K562 (cell line): ENCODE measurements around the gene CADPS2. TPM values are rescaled to one million over a fixed set of nuclear protein-coding genes. Genes with fewer than 3 reads are reported as not detected.

Source experiments
- ATAC-seq: fragments of 200-7000 bp; cut with Tn5 transposase; 3 replicates; pipeline ENCODE4 v1.9.1; 2020; ENCODE audit warnings: moderate library complexity
- BruUV-seq: library from RNA; stranded (reverse); fragments of 400-500 nt; replicated peaks from 2 replicates; lab custom pipeline; 2021; lab: Mats Ljungman, UMichigan
- CTCF ChIA-PET: fragments of 300-600 bp; formaldehyde crosslinking; extraction: SDS; loops from one replicate; lab custom pipeline; 2021; ENCODE audit warnings: low intra/inter-chr PET ratio; lab: Yijun Ruan, JAX
- POLR2A ChIA-PET: fragments of 300-600, 350-650 bp; sonication (Branson Sonifier 250); formaldehyde crosslinking; extraction: SDS; loops from one replicate; lab custom pipeline; 2021; ENCODE audit warnings: antibody characterized with exemption, inconsistent platforms; lab: Yijun Ruan, JAX
- DNase-seq, 4 experiments: peaks; one replicate each; pipeline versions ENCODE4 v3.0.0 to v3.0.0-alpha.2; 2011 to 2018; ENCODE audit warnings: low spot score in 3 of 4, mixed read lengths in 3 of 4; ENCODE audit errors: extremely low read depth in 1 of 4
- FAIRE-seq: peaks from 2 replicates; lab custom pipeline; 2011; peaks lifted over from hg19 to GRCh38; lab: Jason Lieb, UNC
- H2AFZ ChIP-seq: 2 replicates; pipeline ENCODE4 v1.6.0; 2011; ENCODE audit warnings: low read depth, low read length, control low read depth, inconsistent platforms
- H3K27ac ChIP-seq: fragments of 200-600 bp; 3 replicates; pipeline ENCODE4 v1.8.0; 2011; ENCODE audit warnings: low read depth, mild to moderate bottlenecking, control low read depth, inconsistent platforms, low read length, moderate library complexity, mixed read lengths; ENCODE audit errors: extremely low read depth
- H3K27me3 ChIP-seq, 2 experiments: fragments of 300-600 bp in 1 of 2; 2 replicates in 1 of 2; 3 replicates in 1 of 2; pipeline versions ENCODE4 v1.6.0 to v1.8.0; 2011; ENCODE audit warnings: inconsistent platforms in 2 of 2, low read length in 2 of 2, mild to moderate bottlenecking in 1 of 2, mixed read lengths in 1 of 2, moderate library complexity in 1 of 2; ENCODE audit not compliant: control insufficient read depth in 2 of 2, insufficient read depth in 2 of 2
- H3K36me3 ChIP-seq: fragments of 300-600 bp; 3 replicates; pipeline ENCODE4 v1.8.0; 2011; ENCODE audit warnings: mild to moderate bottlenecking, low read length, inconsistent platforms; ENCODE audit not compliant: control insufficient read depth, insufficient read depth
- H3K4me1 ChIP-seq, 2 experiments: fragments of 200-600 bp in 1 of 2; replicated peaks in 1 of 2; 2 replicates in 1 of 2; 3 replicates in 1 of 2; pipeline versions ENCODE4 v1.5.1 to v1.8.0; 2011; ENCODE audit warnings: inconsistent platforms in 2 of 2, low read length in 2 of 2, mild to moderate bottlenecking in 1 of 2, mixed read lengths in 1 of 2, moderate library complexity in 1 of 2; ENCODE audit not compliant: control insufficient read depth in 2 of 2, insufficient read depth in 2 of 2
- H3K4me2 ChIP-seq: 2 replicates; pipeline ENCODE4 v1.6.1; 2011; ENCODE audit warnings: low read length, control low read depth, inconsistent platforms, mixed read lengths; ENCODE audit not compliant: insufficient read depth
- H3K4me3 ChIP-seq: fragments of 200-600 bp; sonication (generic), shearing (Covaris generic); 2 replicates; pipeline ENCODE4 v1.5.1; 2016; ENCODE audit warnings: control low read depth, inconsistent platforms
- H3K79me2 ChIP-seq: fragments of 200-600 bp; 3 replicates; pipeline ENCODE4 v1.8.0; 2011; ENCODE audit warnings: low read length, inconsistent platforms; ENCODE audit not compliant: control insufficient read depth, insufficient read depth
- H3K9ac ChIP-seq, 2 experiments: 2 replicates each; pipeline versions ENCODE4 v1.6.0 to v1.6.1; 2011; ENCODE audit warnings: low read depth in 2 of 2, low read length in 2 of 2, control low read depth in 1 of 2, inconsistent platforms in 1 of 2, mild to moderate bottlenecking in 1 of 2, mixed read lengths in 1 of 2; ENCODE audit not compliant: insufficient read depth in 1 of 2
- H3K9me1 ChIP-seq: one replicate; pipeline ENCODE4 v1.6.0; 2011; ENCODE audit warnings: inconsistent platforms, mild to moderate bottlenecking, low read length, moderate library complexity; ENCODE audit not compliant: control insufficient read depth, insufficient read depth
- H3K9me3 ChIP-seq: replicated peaks from 2 replicates; pipeline ENCODE4 v1.5.1; 2011; ENCODE audit warnings: low read depth, low read length, inconsistent platforms; ENCODE audit not compliant: control insufficient read depth, insufficient read depth
- H4K20me1 ChIP-seq: replicated peaks from 2 replicates; pipeline ENCODE4 v1.6.1; 2011; ENCODE audit warnings: low read length, inconsistent platforms, mixed read lengths; ENCODE audit not compliant: control insufficient read depth, insufficient read depth
- ARHGAP35 ChIP-seq: fragments of 450-650 bp; IDR thresholded peaks from 2 replicates; pipeline ENCODE4 v1.6.1; 2018; ENCODE audit not compliant: partially characterized antibody
- ATF1 ChIP-seq, 2 experiments: fragments of 450-650 bp in 1 of 2; IDR thresholded peaks; 2 replicates each; pipeline ENCODE4 v1.6.1; 2016; ENCODE audit warnings: missing compliant biosample characterization in 1 of 2, missing genetic modification characterization in 1 of 2
- CREB3 ChIP-seq: fragments of 450-650 bp; conservative IDR thresholded peaks from 2 replicates; pipeline ENCODE4 v1.6.1; 2016; ENCODE audit warnings: missing genetic modification characterization, low read depth, mild to moderate bottlenecking, missing compliant biosample characterization, moderate library complexity
- CREB5 ChIP-seq: fragments of 250-450 bp; sonication (Bioruptor Pico); IDR thresholded peaks from 2 replicates; pipeline ENCODE4 v1.5.0; 2020; ENCODE audit warnings: mild to moderate bottlenecking
- FIP1L1 ChIP-seq: fragments of 200-400 bp; formaldehyde crosslinking; IDR thresholded peaks from 2 replicates; pipeline ENCODE4 v1.6.1; 2018; ENCODE audit warnings: mild to moderate bottlenecking, low read depth, low read length; ENCODE audit not compliant: poor library complexity, severe bottlenecking
- MAZ ChIP-seq, 2 experiments: fragments of 450-650 bp in 1 of 2; sonication (generic) in 1 of 2; formaldehyde crosslinking; IDR thresholded peaks in 1 of 2; conservative IDR thresholded peaks in 1 of 2; 2 replicates each; pipeline versions ENCODE4 v1.4.0 to v1.5.0; 2020; ENCODE audit warnings: mild to moderate bottlenecking in 1 of 2, missing genetic modification reagents in 1 of 2
- POLR2AphosphoS5 ChIP-seq: IDR thresholded peaks from 2 replicates; pipeline ENCODE4 v1.6.1; 2011; ENCODE audit warnings: mild to moderate bottlenecking, low read depth, low read length, moderate library complexity; ENCODE audit not compliant: control insufficient read depth, insufficient read depth
- RBFOX2 ChIP-seq: fragments of 200-400 bp; formaldehyde crosslinking; IDR thresholded peaks from 2 replicates; pipeline ENCODE4 v1.6.1; 2017; ENCODE audit warnings: low read depth, mild to moderate bottlenecking, low read length, moderate library complexity
- SMAD2 ChIP-seq: fragments of 150-350 bp; IDR thresholded peaks from 2 replicates; pipeline ENCODE4 v1.6.1; 2014; ENCODE audit warnings: low read depth, mild to moderate bottlenecking, low read length
- SMC3 ChIP-seq: conservative IDR thresholded peaks from 2 replicates; pipeline ENCODE4 v1.6.1; 2011; ENCODE audit warnings: low read depth, low read length, improper control_type of control experiment; ENCODE audit not compliant: insufficient read depth
- TEAD2 ChIP-seq: fragments of 450-650 bp; IDR thresholded peaks from 2 replicates; pipeline ENCODE4 v1.6.1; 2016; ENCODE audit warnings: missing genetic modification characterization, control low read depth, missing compliant biosample characterization
- U2AF1 ChIP-seq: fragments of 200-400 bp; formaldehyde crosslinking; optimal IDR thresholded peaks from 2 replicates; pipeline ENCODE3; 2017; ENCODE audit warnings: mild to moderate bottlenecking, low read depth, low read length, moderate library complexity
- ZBTB17 ChIP-seq: fragments of 450-650 bp; formaldehyde crosslinking; IDR thresholded peaks from 2 replicates; pipeline ENCODE4 v1.4.0; 2020; ENCODE audit warnings: mild to moderate bottlenecking
- ZNF133 ChIP-seq: fragments of 250-450 bp; sonication (Bioruptor Pico); IDR thresholded peaks from 2 replicates; pipeline ENCODE4 v1.4.0; 2020; ENCODE audit warnings: mild to moderate bottlenecking
- WGBS: fragments of 100-300 bp; shearing (Covaris generic); methylation state at CpG from one replicate; pipeline ENCODE4 v1.1.6; 2016; ENCODE audit warnings: low coverage, mixed read lengths; ENCODE audit not compliant: insufficient coverage; ENCODE audit errors: missing lambda C conversion rate; 5-methylcytosine and 5-hydroxymethylcytosine counted together
- in situ Hi-C: fragments of 300-500 bp; cut with MboI; formaldehyde crosslinking; loops from 4 replicates; pipeline ENCODE4 v1.15.0; 2018; ENCODE audit warnings: inconsistent platforms, mixed read lengths
- intact Hi-C: fragments of 100-400 bp; cut with micrococcal nuclease; formaldehyde crosslinking; loops from 2 replicates; pipeline ENCODE4 v1.14.2; 2022
- polyA plus RNA-seq, 8 experiments: library from polyadenylated mRNA; depleted of rRNA in 4 of 8; stranded (reverse) in 5 of 8; unstranded in 3 of 8; fragments of >200 nt; fragmentation: Nextera tagmentation in 2 of 8; fragmentation: Illumina TruSeq in 1 of 8; extraction: Ambion mirVana in 2 of 8; extraction: Trizol in 1 of 8; gene quantifications; 2 replicates each; pipeline versions ENCODE4 v1.2.1 to v1.2.3, GENCODE V29; 2011 to 2014; ENCODE audit warnings: inconsistent platforms in 1 of 8, missing spikeins in 1 of 8
- total RNA-seq, 7 experiments: library from RNA; depleted of rRNA in 6 of 7; stranded (reverse); fragments of >200 nt in 6 of 7; fragmentation: Illumina TruSeq in 2 of 7; extraction: Trizol in 2 of 7; gene quantifications; 2 replicates each; pipeline versions ENCODE4 v1.2.1 to v1.2.3, GENCODE V29; 2011 to 2021; ENCODE audit warnings: low replicate concordance in 1 of 7

The CADPS2 gene
- total and polyA plus RNA-seq, 9 of the 15 experiments (the other 6 are each of a cell fraction or from before 2014, with no cell fraction given): 0.03 to 0.14 (median 0.04) TPM; not detected in 1

GRCh38 chr7:122695816-122696215, 190.4 kb downstream of the CADPS2 start:
- H2AFZ ChIP-seq: no peak overlapping the region
- H3K79me2 ChIP-seq: no peaks in the 10 kb centered on the region
- no peak overlapping the region for H3K27ac ChIP-seq
- H3K9me1 ChIP-seq: no peaks in the 10 kb centered on the region
- H3K9ac ChIP-seq: no peak overlapping the region
- intact Hi-C loops: no loop called here
- no peak overlapping the region for H3K4me3 ChIP-seq
- no peaks in the 10 kb centered on the region for H3K4me1 ChIP-seq
- in situ Hi-C loops: no loop called here
- WGBS: 0% methylated on average over 1 of the region's 1 CpG
- DNase-seq: no peak
- no peaks in the 10 kb centered on the region for H4K20me1 ChIP-seq
- H3K36me3 ChIP-seq: no peaks in the 10 kb centered on the region
- TF ChIP-seq ARHGAP35: no peak
- TF ChIP-seq SMAD2: no peak
- no peak for TF ChIP-seq POLR2AphosphoS5
- no peak for TF ChIP-seq CREB3 (tag)
- no peak overlapping the region for H3K4me2 ChIP-seq
- ChIA-PET CTCF (no interaction called here), POLR2A (no interaction called here)
- H3K9me3 ChIP-seq: no peaks in the 10 kb centered on the region; the same call in 1 of the 2 replicates
- ATAC-seq: no peak
- no peaks in the 10 kb centered on the region for H3K27me3 ChIP-seq
- no TSS peak for BruUV-seq
- FAIRE-seq: no peak

GRCh38 chr7:122694697-122695096, 191.6 kb downstream of the CADPS2 start:
- intact Hi-C loops: no loop called here
- FAIRE-seq: no peak
- no peak for TF ChIP-seq RBFOX2
- TF ChIP-seq TEAD2 (tag): no peak
- no peak for TF ChIP-seq ZNF133 (CRISPR knock-in tag)
- no peak for TF ChIP-seq CREB5 (CRISPR knock-in tag)
- no peak for TF ChIP-seq SMC3
- TF ChIP-seq MAZ (CRISPR knock-in tag; conservative IDR thresholded peaks at IDR 0.05 in 1 of 2, IDR thresholded peaks at IDR 0.05 in 1 of 2): no peak
- no peak for TF ChIP-seq FIP1L1
- TF ChIP-seq U2AF1: no peak
- TF ChIP-seq ATF1 (CRISPR knock-in tag; IDR thresholded peaks at IDR 0.05): no peak
- TF ChIP-seq ATF1 (tag; IDR thresholded peaks at IDR 0.05): no peak
- TF ChIP-seq ZBTB17 (CRISPR knock-in tag): no peak

More at GRCh38 chr7:122694697-122695096, 191.6 kb downstream of the CADPS2 start:
- POLR2A ChIA-PET: no interaction called here
- H3K9ac ChIP-seq: no peak overlapping the region
- DNase-seq (no peak), ATAC-seq (no peak)
- no peak overlapping the region for H3K4me3 ChIP-seq
- in situ Hi-C loops: no loop called here
- no peaks in the 10 kb centered on the region for H3K79me2 ChIP-seq
- CTCF ChIA-PET: no interaction called here
- no peak overlapping the region for H2AFZ ChIP-seq
- H3K36me3 ChIP-seq: no peaks in the 10 kb centered on the region
- no TSS peak for BruUV-seq
- H3K27me3 ChIP-seq: no peaks in the 10 kb centered on the region
- H3K9me3 ChIP-seq: no peaks in the 10 kb centered on the region; the same call in 1 of the 2 replicates
- H3K27ac ChIP-seq: no peak overlapping the region
- H3K9me1 ChIP-seq: no peaks in the 10 kb centered on the region
- no peaks in the 10 kb centered on the region for H3K4me1 ChIP-seq
- no peak overlapping the region for H3K4me2 ChIP-seq
- no peaks in the 10 kb centered on the region for H4K20me1 ChIP-seq
- 0% methylated on average over 2 of the region's 2 CpGs for WGBS
